GM18520 (cell line): ENCODE measurements around the gene MLKL.
"Not testable (repeated sequence)": the region's sequence is repeated elsewhere in the genome, so short reads cannot be mapped to it uniquely, and the experiment has no call there.

ENCODE experiments used
- ATAC-seq: cut with Tn5 transposase; IDR thresholded peaks from one replicate; pipeline ENCODE4 v1.9.1; 2021; ENCODE audit not compliant: unreplicated experiment

Gene MLKL

DNA sequence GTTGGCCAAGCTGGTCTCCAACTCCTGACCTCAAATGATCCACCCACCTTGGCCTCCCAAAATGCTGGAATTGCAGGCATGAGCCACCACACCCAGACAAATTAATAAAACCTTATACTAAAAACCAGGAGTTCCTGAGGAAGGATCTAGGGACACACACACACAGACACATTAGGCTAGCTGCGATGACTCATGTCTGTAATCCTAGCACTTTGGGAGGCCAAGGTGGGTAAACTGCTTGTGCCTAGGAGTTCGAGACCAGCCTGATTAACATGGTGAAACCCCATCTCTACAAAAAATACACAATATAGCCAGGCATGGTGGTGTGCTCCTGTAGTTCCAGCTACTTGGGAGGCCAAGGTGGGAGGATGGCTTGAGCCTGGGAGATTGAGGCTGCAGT lies 47.8 kb downstream of the MLKL start:
- ATAC-seq: not testable (repeated sequence)

DNA sequence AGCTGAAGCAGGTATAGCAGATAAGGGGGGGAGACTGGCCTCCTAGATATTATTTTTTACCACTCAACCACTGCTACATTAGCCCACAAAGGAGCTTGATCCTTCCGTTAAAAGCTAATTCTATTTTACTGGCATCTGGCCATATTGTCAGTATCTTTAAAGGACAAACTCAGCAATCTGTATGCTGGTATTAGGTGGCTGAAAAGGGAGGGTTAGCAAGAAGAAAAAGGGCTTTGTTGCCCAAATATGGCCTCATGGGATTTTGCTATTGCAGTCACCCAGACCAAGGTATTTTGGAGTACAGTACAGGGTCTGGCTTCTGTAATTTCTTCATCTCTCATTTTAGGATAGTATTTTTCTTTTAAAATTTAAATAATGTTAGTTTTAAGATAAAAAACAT lies 48.4 kb downstream of the MLKL start:
- ATAC-seq: no peak

DNA sequence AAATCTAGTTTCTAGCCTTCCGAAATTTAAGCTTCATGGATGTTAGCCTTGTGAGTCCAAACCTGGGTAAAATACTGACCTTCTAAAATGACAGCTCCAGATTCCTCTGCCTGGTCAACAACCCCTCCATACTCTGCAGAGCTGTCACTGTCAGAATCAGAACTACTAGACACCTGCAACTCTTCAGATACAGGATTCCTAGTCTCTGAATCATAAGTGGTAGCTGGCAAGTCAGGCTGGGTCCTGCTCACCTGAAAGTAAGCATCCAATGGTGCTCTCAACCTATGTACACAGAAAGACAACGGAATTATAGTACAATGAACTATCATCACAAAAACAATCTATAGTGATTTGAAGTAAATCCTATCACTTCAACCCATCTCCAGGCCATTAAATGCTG lies 48.8 kb downstream of the MLKL start:
- no peak for ATAC-seq

DNA sequence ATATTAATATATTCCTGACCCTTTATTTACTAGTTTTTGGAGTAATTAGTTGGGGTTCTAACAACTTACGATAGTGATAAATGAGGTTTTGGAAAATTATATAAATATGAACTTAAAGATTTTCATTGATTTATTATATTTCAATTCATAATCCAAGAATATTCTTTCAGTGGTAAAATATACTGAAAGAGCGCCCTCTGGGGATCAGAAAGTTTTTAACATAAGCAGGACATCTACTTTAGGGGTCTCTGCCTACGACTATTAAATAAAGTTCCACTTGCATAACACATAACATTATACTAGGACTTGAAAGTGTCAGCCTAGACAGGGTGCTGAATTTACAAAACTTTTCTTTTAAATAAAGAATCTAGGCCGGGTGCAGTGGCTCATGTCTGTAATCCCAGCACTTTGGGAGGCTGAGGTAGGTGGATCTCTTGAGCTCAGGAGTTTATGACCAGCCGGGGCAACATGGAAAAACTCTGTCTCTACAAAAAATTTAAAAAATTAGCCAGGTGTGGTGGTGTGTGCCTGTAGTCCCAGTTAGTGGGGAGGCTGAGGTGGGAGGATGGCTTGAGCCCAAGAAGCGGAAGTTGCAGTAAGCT lies 49.6 kb downstream of the MLKL start:
- ATAC-seq: no peak

DNA sequence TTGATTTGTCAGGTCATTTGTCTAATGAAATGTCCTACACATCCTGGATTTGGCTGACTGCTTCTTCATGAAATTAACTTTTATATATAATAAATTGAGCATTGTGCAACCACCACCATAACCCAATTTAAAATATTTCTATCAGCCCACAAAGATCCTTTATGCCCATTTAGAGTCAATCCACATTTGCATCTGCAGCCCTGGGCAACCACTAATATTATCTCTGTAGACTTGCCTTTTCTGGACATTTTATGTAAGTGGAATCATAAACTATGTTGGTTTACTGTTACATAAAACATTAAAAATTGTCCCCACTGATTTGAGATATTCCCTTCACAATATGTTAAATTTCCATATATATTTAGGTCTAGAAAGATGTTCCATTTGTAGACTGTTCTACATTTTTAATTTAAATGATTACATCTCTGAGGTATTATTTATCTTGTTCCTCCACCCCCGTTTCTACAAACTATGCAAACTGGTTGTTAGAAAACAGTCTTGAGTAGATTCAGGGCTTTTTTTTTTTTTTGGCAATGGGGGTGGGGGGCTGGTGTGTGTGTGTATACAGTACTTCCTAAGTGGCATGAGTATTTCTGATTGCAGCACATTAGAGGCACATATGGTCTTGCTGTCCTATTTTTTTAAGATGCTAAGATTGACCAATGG lies 50.7 kb downstream of the MLKL start:
- no peak for ATAC-seq

DNA sequence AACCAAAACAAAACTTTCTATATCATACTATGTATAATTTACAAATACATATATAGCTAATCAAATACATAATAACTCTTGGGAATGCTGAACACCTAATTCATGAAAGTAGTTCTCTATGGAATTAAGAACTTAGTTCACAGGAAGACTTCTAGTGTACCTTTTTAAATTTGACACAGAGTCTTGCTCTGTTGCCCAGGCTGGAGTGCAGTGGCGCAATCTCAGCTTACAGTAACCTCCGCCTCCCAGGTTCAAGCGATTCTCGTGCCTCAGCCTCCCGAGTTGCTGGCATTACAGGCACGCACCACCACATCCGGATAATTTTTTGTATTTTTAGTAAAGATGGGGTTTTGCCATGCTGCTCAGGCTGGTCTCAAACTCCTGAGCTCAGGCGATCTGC lies 58.7 kb downstream of the MLKL start:
- ATAC-seq: no peak

DNA sequence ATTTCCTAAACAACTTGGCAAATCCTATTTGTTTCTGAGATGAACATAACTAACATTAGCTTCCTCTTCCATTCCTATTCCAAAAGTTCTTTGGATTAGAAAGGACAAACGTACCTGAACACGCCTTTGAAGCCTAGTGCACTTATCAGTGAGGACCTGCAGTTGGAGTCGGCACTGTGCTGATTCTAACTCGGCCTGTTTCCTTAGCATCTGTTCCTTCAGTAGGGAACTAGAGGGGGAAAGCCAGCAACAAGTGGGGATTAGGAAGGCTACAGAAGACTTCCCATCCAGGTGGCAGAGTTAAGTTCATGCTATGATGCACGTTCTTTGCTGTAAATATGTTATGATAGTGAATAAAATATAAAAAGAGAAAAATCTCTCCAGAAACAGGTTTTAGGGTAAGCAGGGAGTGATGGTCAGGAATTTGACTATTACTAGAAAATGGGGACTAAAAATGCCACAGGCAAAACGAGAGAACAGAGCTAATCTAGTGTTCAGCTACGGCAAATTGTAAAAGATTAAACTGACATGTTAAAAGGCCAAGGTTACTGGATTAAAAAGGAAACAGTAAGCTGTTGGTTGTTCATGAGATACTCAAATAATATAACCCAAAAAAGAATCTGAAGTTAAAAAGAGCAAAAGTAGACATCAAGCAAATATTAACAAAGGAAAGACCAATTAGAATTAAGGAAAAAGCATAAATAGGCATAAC lies 62.8 kb downstream of the MLKL start:
- no peak for ATAC-seq

DNA sequence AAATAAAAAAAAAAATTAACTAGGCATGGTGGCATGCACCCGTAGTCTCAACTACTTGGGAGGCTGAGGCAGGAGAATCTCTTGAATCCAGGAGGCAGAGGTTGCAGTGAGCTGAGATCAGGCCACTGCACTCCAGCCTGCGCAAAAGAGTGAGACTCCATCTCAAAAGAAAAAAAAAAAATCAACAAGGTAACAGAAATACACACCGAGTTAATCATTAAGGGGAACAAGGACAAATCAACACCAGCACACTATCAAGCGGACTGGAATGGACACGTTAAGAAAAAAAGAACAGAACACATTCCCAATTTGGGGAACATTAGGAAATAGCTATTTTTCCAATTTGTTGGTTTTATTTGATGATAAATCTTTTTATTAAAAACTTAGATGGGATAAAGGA lies 65.4 kb downstream of the MLKL start:
- no peak for ATAC-seq

DNA sequence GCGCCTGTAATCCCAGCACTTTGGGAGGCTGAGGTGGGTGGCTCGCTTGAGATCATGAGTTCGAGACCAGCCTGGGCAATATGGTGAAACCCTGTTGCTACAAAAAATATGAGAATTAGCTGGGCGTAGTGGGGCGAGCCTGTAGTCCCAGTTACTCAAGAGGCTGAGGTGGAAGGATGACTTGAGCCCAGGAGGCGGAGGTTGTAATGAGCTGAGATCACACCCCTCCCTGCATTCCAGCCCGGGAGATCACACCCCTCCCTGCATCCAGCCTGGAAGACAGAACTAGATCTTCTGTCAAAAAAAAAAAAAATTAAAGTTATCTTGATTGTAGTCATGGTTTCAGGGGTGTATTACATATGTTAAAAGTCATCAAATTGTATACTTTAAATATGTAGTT lies 67.0 kb downstream of the MLKL start:
- ATAC-seq: no peak

DNA sequence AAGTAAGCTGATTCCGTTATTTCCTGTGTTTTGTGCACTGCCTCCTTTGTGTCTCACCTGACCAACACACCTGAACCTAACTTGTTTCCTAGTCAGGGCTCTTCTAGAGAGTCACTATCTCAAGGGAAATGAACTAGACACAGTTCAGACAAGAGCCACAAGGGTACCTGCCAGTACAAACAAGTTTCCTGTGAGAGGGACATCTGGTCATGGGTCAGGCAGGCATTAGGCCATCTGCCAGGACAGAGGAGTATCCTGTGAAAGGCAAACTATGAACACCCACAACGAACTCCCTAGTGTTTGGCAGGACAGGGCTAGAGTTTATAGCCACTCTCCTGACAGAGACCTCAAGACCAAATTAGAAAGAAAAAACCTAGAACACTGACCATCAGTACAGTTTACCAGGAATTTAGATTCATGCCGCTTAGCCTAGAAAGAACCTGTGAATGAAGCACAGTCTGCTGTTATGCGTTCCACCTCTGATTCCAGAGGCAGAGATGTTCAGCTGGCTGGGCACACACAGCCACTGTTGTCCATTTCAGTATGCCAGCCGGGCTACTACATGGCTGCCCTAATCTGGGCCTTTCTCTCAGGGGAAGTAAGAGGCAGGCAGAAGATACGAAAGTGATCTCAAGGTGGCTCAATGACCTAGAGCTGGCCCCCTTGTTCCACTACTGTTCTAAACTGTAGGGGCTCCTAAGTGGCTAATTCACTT lies 73.0 kb downstream of the MLKL start:
- ATAC-seq: no peak

DNA sequence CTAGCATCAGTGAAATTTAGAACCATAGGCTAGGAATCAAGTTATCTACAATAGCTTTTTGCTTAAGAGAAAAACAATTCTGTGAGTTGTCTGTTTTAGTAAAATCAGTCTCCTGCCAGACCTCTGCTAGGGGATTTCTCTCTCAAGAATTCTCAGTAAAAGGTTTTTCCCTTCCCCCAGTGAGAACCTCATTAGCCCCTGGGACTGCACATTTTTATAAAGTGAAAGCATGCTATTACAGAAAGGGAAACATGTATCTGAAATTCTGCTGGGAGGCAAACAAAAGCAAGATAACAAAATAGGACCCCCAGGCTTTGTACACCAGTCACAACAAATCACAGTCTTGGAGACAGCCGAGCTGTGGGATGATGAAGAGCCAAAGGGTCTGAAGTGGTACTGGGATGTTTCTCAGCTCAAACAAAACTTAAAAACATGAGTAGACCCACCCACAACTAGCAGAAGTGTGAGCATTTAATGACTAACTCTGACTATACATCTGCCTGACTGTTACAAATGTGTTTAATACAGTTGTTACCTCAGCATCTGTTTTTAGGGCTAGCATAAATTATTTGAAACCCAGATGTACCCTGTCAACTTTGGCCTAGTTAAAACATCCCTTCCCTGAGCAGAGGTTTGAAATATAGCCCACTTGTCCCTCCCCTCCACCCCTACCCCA lies 73.8 kb downstream of the MLKL start:
- ATAC-seq: no peak

DNA sequence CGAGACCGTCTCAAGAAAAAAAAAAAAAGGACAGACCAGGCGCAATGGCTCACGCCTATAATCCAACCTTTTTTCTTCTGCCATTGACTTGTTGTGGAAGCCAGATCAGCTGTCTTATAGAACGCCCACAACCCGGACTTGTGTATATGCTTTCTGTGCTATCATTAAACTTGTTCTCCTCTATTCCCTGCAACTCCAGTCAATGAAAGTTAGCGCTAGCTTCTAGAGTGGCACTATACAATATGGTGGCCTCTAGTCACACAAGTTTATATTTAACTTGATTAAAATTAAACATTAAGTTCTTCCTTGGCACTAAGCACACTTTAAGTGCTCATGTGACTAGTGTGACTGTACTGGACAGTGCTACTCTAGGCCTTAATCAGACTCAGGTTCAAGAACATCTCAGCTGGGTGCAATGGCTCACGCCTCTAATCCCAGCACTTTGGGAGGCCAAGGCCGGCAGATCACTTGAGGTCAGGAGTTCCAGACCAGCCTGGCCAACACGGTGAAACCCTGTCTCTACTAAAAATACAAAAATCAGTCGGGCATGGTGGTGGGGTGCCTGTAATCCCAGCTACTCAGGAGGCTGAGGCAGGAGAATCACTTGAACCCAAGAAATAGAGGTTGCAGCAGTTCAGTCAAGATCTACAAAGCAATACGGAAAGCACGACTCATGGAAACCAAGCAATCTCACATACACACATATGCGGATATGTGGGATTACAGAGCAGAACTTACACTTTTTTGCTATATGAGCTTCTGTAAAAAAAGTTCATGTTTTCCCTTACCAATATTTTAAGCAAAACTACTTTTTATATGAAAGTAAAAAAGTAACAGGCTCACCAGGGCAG lies 74.9 kb downstream of the MLKL start:
- ATAC-seq: no peak

DNA sequence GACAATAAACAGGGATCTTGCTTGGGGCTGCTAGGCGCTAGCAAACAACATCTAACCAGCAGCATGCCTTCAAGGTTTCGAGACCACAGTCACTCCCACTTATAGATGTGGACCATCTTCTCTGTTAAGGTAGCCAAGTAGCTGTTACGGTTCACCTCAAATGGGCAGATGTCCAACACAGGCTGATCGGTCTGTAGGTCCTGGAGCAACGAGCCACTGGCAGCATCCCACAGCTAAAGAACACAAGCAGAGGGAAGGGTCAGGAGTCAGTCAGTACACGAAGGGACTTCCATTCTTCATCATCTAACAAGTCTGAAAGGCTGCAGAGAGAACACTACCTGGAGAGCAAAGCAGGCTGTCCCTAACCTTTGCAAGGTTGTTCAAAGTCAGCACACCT lies 76.8 kb downstream of the MLKL start:
- ATAC-seq: no peak

DNA sequence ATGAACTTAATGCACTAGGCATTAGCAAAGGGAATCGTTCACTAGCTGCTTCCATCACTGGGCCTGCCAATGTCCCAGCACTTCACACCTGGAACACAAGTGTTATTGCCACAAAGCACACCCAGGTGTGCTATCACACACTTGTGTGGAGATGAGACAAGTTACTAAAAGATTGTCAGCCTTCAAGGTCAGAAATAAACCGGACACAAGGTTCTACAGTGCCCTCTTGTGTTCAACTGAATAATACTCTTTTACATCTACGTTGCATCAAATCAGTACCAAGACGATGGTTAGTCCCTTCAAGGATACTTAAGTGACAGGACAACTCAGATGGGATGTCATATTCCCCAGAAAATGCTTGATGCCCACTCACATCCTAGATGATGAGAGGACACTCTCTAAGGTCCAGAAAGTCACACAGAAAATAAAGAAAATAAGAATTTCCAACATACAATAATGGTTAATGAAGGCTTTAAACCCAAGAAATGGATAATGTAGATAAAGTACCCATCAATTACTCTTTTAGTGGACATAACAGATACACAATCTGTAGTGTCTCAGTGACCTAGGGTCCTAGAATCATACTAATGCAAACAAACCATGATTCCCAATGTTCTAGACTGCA lies 77.3 kb downstream of the MLKL start:
- ATAC-seq: no peak

DNA sequence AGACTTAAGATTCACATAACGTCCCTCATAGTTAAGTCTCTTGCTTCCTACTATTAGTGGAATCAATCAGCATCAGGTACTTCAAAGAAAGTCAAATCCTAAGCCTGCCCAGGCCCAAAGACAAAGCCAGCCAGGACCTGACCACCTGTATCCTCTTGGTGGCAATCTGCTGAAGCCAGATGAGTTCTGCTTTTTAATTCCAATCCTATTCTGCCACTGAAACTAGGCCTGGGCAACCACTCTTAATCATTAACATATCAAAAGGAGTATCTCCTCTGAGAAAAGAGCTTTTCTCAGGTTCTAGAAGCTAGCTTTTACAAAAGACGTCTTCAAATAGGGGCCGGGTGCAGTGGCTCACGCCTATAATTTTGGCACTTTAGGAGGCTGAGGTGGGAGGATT lies 78.7 kb downstream of the MLKL start:
- ATAC-seq: no peak
